ENCODE measurements around the gene MFAP3. TPM values are rescaled to one million over a fixed set of nuclear protein-coding genes. Genes with fewer than 3 reads are reported as not detected.

Gene MFAP3
- total and polyA plus RNA-seq, 2 donors (not counting 3 experiments of a cell fraction or from before 2014, with no cell fraction given): 19.5 to 35.3 TPM

GRCh38 chr5:154059583-154059982 is 20.8 kb downstream of the MFAP3 start:
- dilution Hi-C loops (cut with MboI; ENCODE audit: extremely low pct_ligation_motif_present, low sequenced_read_pairs): no loop called here
- H3K79me2 ChIP-seq (ENCODE audit: control insufficient read depth, insufficient read depth, low read length): no peaks in the 10 kb centered on the region
- no peak overlapping the region for H3K4me3 ChIP-seq (replicated peaks in 1 of 3; ENCODE audit: insufficient read depth in 1 of 3, low read depth in 1 of 3, low read length in 3 of 3)
- TF ChIP-seq GATA2 (IDR thresholded peaks at IDR 0.05; ENCODE audit: insufficient read depth, insufficient read length, low read depth, low read length) (no peak), FOS (IDR thresholded peaks at IDR 0.05; ENCODE audit: borderline replicate concordance, insufficient read depth, low read length) (no peak), CTCF (IDR thresholded peaks at IDR 0.05; ENCODE audit: extremely low read depth in 1 of 2, insufficient read depth in 1 of 2, low read depth in 1 of 2, low read length in 2 of 2) (no peak), EZH2 (IDR thresholded peaks at IDR 0.05; ENCODE audit: borderline replicate concordance, low read depth, low read length, severe bottlenecking) (no peak), POLR2A (IDR thresholded peaks at IDR 0.05; ENCODE audit: low read depth, low read length) (no peak), MAX (IDR thresholded peaks at IDR 0.05; ENCODE audit: insufficient read depth, insufficient read length) (no peak), MYC (IDR thresholded peaks at IDR 0.05; ENCODE audit: low read depth, low read length) (no peak), JUN (IDR thresholded peaks at IDR 0.05; ENCODE audit: borderline replicate concordance, insufficient read depth, insufficient read length, low read depth) (no peak), POLR2AphosphoS5 (IDR thresholded peaks at IDR 0.05; ENCODE audit: insufficient read depth, low read depth, low read length) (no peak)
- no peak overlapping the region for H3K9ac ChIP-seq (replicated peaks; ENCODE audit: extremely low read depth, insufficient read depth, low read length)
- DNase-seq (ENCODE audit: low read depth, low spot score): no peak
- no peaks in the 10 kb centered on the region for H3K36me3 ChIP-seq (ENCODE audit: control insufficient read depth in 2 of 2, extremely low read depth in 1 of 2, insufficient read depth in 2 of 2, low read length in 2 of 2)
- no TSS peak for BruUV-seq (replicated peaks)
- H3K9me3 ChIP-seq (replicated peaks; ENCODE audit: control insufficient read depth, insufficient read depth, low read length): no peaks in the 10 kb centered on the region
- no peaks in the 10 kb centered on the region for H3K27me3 ChIP-seq (ENCODE audit: control insufficient read depth in 2 of 2, insufficient read depth in 2 of 2, low read length in 2 of 2)
- ChIA-PET CTCF (interaction anchor here (1.2 to 3.2 kb wide), 3 partner anchors 12 to 134 kb away, joined by 3 to 26 read pairs (median 5); no protein-coding TSS in a partner anchor), POLR2A (no interaction called here)
- intact Hi-C loops (cut with micrococcal nuclease): no loop called here
- H3K4me2 ChIP-seq (ENCODE audit: insufficient read depth, low read length): no peak overlapping the region
- no peaks in the 10 kb centered on the region for H3K9me1 ChIP-seq (replicated peaks; ENCODE audit: control insufficient read depth, extremely low read depth, insufficient read depth, low read length)
- H2AFZ ChIP-seq (ENCODE audit: low read depth, low read length): no peak overlapping the region
- no peaks in the 10 kb centered on the region for H4K20me1 ChIP-seq (replicated peaks; ENCODE audit: control insufficient read depth, extremely low read depth, insufficient read depth, low read length)
- no peak overlapping the region for H3K27ac ChIP-seq (ENCODE audit: insufficient read depth, low read depth, low read length)
- FAIRE-seq: no peak
- H3K4me1 ChIP-seq (ENCODE audit: control insufficient read depth, extremely low read depth, insufficient read depth, low read length): no peaks in the 10 kb centered on the region
